ENCODE data around the gene TPSD1.
"Not testable (repeated sequence)": the region's sequence is repeated elsewhere in the genome, so short reads cannot be mapped to it uniquely, and the experiment has no call there.

Gene TPSD1

DNA sequence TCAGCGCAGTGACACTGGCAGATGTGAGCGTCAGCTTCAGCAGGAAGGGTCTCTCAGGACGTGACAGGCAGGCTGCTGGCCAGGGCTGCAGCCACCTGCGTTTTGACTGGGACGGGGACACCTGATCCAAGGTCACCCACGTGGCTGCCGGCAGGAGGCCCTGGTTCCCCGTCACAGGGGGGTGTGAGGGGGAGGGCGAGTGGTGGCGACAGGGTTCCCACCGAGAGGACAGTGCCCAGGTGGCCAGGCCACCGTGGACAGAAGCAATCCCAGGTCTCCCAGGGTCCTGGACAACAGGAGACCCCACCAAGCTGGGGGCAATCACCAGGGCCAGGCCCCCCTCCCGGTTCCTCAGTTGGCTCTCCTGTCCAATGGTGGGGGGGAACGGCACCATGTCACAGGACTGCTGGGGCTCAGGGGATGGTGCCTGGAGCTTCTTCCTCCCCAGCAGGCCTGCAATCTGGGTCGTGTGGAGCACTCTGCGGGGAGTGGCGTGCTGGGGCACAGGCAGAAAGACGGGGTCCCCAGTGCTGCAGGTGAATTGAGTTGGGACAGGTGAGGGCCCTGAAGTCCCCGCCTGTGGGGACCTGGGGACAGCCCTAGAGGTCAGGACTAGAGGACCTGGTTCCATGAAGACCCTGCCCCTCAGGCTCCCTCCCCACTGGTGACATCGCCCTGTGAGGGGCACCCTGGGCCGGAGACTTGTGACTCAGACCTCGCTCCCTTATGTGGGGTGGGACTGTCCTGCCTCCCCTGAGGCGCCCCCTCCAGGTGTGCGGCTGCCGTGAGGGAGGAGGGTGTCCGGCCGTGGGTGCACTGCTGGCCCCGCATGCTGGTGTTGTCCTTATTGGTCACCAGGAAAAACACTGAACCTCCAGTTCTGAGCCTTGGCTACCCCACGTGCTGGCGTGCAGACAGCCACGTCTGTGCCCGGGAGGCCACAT lies 11.7 kb upstream of the TPSD1 start:
- DNase-seq, result not testable (repeated sequence)

DNA sequence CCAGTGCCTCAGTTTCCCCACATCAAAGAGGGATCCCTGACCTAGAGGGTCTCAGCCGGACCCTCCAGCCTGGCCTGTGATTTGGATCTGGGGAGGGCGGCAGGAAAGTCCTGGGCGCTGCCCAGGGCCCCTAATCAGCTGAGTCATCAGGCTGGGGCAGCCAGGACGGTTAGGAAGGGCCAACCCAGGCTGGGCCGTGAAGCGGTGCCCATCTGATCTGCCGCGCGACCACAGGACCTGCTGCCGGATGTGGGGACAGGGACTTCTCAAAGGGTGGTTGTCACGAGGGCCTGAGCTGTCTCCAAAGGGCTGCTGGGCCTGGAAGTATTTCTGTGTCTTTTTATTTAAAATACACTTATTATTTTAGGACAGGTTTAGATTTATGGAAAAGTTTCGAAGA lies 11.0 kb upstream of the TPSD1 start:
- DNase-seq, result no peak

DNA sequence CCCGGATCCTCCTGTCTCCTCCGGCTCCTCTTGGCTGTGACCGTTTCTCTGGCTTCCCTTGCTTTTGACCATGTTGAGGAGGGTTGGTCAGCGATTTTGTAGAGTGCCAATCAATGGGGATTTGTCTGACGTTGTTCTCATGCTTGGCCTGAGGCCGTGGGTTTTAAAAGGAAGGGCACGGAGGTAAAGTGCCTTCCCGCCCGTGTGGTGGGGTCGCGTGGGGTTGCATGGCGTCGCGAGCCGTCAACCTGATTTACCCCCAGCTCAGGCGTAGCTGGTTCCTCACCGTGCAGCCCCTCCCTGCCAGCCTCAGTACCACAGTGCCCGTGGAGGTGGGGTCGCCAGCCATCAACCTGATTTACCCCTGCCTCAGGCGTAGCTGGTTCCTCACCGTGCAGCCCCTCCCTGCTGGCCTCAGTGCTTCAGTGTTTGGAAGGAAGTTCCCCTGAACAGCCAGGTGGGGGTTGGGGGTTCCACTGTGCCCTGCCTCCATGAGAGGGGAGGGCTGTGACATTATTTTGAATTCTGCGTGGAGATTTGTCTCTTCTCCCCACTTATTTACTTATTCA lies 10.3 kb upstream of the TPSD1 start:
- no peak for DNase-seq

DNA sequence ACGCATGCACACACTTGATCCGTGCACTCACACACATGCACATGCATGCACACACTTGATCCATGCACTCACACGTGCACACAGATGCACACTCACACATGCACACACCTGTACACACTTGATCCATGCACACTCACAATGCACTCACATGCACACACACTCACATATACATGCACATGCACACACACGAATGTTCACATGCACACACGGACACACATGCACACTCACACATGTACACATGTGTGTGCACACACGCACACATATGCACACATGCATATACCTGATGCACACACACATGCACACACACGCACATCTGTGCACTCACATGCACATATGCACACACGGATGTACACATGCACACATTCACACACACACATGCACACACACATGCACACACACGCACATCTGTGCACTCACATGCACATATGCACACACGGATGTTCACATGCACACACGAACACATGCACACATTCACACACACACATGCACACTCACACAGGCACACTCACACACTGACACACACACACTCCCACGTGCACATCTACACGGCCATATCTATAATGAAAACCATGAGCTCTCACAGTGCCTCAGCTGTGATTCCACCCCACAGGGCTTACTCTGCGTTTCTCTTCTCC lies 7.8 kb upstream of the TPSD1 start:
- DNase-seq, result not testable (repeated sequence)

DNA sequence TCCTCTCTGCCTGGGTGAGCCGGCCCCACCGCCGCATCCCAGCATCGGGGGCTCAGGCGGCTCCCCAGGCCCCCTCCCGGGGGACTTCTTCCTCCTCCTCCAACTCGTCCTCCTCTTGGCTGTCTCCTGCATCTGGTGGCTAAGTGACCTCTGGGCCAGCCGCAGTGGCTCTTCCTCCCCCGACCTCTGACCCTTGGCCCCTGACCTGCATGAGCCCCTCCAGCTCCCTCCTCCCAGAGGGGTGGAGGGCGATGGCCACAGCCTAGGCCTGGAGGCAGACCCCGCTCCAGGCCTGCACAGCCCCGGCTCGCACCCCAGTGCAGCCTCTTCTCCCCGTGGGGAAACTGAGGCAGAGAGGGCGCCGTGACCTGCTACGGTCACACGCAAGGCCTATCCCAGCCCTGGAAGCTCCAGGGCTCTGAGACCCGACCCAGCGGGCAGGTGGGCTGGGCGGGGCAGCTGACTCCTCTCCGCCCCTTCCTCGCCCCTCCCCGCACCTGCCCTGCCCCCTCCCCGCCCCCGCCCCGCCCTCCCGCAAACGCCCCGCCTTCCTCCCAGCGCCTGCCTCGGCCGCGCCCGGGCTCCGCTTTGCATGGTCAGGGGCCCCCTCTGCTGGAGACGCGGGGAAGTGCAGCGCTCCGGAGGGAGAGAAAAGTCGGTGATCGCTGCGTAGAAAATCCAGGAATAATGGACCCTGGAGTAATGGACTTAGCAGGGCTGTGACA lies 6.7 kb upstream of the TPSD1 start:
- DNase-seq, result not testable (repeated sequence)

DNA sequence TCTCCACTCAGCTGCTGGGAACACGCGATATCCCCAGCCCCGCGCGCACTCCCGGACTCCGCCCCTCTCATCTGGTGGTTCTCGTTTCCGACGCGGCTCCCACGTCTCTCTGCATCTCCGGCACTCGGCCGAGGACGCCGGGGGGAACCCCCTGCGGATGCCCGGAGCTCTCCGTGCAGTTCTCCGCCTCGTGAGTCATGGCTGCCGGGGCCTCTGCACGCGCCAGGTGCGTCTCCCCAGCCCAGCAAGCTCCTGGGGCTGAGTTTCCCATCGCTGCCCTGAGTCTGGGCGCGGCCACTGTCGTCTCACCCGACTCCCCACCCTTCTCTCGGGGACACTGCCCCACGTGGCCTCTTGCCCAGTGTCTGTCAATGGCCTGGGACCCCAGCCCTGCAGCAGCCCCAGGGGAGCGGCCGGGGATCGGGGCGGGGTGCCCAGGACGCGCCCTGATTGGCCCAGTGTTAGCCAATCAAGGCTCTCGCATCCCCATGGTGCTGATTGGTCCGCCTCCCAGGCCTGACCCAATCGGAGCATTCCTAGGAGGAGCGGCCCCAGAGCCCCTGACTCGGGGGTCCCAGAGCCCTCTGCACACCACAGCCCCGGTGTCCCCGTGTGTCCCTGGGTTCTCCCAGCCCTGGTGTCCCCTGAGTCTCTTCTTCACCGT lies 2.0 kb upstream of the TPSD1 start:
- not testable (repeated sequence) for DNase-seq

DNA sequence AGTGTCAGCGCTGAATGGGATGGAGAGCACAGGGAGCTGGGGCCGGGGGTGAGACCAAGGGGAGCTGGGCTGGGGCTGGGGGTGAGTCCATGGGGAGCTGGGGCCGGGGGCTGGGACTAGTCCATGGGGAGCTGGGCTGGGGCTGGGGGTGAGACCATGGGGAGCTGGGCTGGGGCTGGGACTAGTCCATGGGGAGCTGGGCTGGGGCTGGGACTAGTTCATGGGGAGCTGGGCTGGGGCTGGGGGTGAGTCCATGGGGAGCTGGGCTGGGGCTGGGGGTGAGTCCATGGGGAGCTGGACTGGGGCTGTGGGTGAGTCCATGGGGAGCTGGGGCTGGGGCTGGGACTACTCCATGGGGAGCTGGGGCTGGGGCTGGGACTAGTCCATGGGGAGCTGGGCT lies 1.0 kb upstream of the TPSD1 start:
- DNase-seq, result not testable (repeated sequence)

DNA sequence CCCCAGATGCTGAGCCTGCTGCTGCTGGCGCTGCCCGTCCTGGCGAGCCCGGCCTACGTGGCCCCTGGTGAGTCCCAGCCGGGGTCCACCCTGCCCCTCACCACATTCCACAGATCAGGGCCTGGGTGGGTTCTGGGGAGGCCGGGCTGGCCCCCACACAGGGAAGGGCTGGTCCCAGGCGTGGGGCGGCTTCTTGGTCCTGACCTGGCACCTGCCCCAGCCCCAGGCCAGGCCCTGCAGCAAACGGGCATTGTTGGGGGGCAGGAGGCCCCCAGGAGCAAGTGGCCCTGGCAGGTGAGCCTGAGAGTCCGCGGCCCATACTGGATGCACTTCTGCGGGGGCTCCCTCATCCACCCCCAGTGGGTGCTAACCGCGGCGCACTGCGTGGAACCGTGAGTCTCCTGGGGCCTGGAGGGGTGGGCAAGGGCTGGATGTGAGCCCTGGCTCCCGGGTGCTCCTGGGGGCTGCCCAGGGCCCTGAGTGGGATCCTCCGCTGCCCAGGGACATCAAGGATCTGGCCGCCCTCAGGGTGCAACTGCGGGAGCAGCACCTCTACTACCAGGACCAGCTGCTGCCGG lies 516 bp downstream of the TPSD1 start:
- not testable (repeated sequence) for DNase-seq

DNA sequence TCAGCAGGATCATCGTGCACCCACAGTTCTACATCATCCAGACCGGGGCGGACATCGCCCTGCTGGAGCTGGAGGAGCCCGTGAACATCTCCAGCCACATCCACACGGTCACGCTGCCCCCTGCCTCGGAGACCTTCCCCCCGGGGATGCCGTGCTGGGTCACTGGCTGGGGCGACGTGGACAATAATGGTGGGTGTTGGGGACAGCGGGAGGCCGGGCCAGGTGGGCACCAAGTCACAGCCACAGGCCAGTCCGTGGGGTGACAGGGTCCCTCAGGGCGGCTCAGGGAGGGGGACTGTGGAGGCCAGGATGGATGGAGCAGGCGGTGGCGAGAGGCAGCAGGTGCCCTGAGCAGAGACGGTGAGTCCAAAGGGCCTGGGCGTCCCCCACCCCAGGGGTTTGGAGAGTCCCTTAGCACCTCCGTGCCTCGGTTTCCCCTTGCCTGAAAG lies 1.0 kb downstream of the TPSD1 start:
- DNase-seq, result no peak

DNA sequence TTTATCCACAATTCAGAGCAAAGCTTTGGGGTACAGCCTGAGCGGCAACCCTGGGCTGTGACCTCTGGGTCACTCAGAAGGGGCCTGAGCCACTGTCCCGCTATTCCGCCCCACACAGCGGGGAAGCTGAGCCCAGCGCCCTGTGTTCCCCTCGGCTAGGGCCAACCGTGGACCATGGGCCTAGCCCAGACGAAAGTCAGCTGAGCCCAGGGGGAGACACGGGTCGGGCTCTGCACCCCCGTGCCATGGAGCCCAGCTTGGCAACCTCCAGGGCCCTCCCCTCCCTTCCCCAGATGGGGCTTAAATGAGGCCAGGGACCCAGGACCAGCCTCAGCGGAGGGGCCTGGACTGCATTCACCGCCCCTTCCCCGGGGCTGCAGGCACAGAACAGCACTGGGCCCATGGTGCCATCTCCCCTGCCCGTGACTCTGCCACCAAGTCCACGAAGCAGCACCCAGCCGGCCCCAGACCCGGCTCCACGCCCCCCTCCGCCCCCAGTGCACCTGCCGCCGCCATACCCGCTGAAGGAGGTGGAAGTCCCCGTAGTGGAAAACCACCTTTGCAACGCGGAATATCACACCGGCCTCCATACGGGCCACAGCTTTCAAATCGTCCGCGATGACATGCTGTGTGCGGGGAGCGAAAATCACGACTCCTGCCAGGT lies 1.8 kb downstream of the TPSD1 start:
- DNase-seq, result no peak

DNA sequence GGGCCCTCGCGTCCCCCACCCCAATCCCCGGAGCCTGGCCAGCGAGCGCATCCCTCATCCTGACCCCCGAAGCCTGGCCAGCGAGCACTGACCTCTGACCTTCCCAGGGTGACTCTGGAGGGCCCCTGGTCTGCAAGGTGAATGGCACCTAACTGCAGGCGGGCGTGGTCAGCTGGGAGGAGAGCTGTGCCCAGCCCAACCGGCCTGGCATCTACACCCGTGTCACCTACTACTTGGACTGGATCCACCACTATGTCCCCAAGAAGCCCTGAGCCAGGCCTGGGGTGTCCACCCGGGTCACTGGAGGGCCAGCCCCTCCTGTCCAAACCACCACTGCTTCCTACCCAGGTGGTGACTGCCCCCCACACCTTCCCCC lies 2.3 kb downstream of the TPSD1 start:
- DNase-seq, result no peak

DNA sequence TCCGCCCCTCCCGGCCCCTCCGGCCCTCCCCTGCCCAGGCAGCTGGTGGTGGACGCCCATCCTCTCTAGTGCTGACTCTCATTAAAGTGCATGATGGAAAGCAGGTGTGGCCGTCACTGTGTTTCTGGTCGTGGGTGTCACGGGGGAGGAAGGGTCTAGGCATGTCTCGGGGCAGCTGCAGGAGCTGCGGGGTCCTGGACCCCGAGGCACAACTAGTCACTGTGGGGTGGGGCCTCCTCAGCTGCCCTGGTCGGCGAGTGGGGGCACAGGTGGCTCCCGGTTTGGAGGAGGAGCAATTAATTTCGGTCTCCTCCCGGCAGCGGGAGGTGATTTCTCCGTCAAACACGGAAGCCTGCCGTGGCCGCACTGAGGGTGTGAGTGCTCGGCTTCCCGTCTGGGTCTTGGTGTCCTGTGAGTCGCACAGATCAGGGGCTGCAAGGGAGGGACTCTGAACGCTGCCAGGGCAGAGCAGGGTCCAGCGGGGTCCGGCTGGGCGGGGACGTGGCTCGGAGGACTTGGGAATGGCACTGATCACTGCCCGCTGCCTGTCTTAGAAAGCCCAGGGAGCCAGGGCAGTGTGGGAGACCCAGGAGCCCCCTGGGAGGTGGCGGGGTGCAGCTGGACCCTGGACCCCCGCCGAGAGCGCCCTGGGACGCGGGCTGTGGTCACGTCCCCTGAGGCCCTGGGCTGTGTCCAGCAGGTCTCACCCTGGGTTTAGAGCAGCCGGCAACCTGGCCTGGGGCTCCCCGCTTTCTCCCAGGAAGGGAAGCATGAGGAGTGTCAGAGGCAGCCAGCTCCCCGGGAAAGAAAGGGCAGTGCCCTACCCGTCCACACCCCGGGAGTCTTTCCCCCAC lies 3.3 kb downstream of the TPSD1 start:
- DNase-seq, result no peak

DNA sequence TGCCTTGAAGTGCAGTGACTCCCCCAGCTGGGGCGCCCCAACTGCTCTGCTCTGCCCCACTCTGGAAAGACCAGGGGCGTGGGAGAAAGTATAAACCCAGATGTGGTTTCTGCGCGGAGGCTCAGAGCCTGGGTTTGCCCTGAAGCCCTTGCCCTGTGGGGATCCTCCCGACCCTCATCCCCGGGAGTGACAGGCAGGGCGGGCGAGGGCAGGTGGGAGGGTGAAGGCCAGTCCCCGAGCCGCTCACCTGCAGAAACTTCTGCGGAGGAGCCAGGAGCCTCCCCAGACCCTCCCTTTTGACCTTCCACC lies 3.8 kb downstream of the TPSD1 start:
- DNase-seq, result no peak

DNA sequence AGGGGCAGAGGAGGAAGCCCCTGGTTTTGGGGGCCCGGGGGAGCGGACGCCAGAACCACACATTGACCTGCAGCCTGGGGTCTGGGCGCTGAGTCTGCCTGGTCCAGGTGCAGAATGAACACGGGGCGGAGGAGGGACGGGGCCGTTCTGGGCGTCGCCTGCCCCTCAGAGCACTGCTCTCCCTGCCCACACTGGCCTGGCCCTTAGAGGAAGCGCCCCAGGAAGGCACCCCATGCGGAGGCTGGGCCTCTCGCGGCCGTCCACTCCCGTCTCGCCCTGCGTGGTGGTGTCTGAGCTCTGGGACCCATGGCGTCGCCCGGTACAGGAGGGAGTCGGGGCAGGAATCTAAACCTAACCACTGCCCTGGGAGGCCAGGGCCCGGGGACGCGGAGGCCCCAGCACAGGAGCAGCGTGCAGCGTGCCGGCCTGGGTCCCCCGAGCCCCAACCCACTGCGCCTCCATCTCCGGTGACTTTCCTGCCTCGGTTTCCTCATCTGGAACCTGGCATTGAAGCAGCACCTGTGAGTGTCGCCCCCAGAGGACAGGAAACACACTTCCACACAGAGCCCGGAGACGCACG lies 4.3 kb downstream of the TPSD1 start:
- no peak for DNase-seq

DNA sequence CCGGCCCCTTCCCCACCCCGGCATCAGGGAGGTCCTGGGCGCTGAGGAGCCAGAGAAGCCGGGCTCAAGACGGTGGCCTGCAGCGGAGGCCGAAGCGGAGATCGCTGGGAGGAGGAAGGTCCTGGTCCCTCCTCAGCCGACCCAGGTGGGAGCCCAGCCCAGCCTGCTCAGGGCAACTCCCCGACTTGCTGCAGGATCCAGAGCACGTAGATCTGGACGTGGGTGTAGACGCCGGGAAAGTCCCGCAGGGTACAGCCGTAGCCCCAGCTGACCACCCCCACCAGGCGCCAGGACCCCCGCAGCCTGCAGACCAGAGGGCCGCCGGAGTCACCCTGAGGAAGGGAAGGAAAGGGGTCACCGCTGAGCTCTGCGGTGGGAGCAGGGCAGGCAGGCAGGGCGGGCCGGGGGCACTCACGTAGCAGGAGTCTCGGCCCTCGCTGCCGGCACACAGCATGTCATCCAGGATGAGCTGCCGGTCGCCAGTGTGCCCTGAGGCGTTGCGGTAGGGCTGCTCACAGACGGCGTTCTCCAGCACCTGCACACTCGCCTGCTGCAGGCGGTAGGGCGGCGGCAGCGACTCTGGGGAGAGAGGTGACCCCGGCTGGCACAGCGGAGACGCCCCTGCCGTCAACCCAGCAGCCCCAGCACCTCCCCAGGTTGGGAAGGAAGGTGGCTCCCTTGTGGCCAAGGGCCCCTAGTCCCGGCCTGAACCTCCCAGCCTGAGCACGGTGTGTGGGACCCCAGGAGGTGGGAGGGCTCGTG lies 5.4 kb downstream of the TPSD1 start:
- DNase-seq, result no peak

DNA sequence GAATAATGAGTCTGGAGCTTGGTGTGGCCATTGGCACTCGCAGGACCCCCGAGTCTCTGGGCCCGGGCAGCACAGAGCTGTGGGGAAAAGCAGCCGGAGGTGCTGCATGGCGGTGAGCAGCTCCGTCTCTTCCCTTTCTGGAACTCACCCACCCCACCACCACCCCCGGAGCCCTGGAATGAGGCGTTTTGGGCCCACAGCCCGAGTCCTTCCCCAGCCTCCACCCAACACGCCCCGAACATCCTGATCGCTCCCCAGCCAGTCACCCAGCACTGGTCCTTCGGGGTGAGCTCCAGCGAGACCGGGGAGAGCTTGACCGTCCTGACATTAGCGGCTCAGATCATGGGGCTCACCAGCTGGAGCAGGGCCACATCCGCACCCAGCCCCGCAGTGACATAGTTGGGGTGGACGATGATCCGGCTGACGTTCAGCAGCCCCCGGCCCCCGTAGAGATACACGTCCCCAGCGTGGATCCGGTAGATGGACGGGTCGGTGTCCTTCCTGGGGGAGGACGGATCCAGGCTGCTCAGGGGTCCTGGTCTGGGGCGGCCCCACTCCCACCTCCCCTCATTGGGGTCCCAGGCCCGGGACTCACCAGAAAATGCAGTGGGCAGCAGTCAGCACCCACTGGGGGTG lies 6.5 kb downstream of the TPSD1 start:
- DNase-seq, result no peak

DNA sequence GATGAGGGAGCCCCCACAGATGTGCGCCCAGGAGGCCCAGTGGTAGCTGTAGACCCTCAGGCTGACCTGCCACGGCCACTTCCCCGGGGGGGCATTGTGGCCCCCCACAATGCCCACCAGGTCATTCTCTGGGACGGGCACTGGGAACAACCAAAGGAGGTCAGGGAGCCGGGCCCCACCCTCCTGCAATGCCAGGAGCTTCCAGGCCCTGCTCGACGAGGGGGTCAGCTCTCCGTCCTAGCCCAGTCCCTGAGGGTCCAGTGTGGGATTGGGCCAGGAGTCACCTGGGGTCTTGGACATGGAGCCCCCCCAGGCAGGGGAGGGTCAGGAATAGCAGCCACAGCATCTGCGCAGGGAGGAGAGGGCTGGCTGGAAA lies 7.0 kb downstream of the TPSD1 start:
- no peak for DNase-seq

DNA sequence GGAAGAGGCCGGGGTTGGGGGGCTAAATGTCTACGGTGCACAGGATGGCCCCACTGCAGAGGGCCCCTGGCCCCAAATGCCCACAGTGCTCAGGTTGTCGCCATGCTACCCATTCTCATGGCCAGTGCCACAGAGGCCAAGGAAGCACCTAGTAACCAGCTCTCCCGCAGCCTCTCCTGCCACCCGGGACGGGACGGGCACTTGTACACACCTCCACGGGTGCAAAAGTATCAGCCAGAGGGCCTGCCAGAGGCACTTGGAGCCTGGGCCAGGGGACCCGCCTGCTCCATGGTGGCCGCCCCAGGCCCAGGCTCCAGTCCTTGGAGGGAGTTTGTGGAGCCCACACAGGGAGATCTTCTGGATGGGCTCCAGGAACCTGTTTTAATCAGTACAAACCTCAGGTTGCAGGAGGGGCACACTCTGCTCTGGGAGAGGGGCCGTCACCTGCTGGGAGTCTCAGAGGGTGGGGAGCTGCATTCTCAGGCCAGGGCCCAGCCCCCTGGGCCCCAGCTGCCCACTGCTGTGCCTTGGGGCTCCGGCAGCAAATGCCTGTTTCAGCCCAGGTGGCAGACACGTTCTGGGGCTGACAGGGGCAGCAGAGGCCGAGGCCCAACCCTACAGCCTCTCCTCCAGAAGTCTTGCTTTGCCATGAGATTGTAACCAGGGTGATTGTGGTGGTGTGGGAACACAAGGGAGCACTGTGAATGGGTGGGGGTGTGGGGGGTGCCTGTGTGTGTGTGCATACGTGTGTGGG lies 7.9 kb downstream of the TPSD1 start:
- no peak for DNase-seq
